Keratinocyte (primary cell): Measurements from ENCODE around the gene IL1A. TPM values are rescaled to one million over a fixed set of nuclear protein-coding genes. Genes with fewer than 3 reads are reported as not detected.

Experiments
- DNase-seq: peaks from one replicate; pipeline ENCODE4 v3.0.0-alpha.2; 2011; ENCODE audit warnings: low read depth, missing footprints, low spot score
- FAIRE-seq: peaks from 2 replicates; lab custom pipeline; 2011; peaks lifted over from hg19 to GRCh38; lab: Jason Lieb, UNC
- H2AFZ ChIP-seq: 2 replicates; pipeline ENCODE4 v1.6.0; 2012; ENCODE audit warnings: low read length, control low read depth, inconsistent platforms; ENCODE audit not compliant: control insufficient read depth
- H3K27ac ChIP-seq: 2 replicates; pipeline ENCODE4 v1.5.1; 2011; ENCODE audit warnings: low read length; ENCODE audit not compliant: control insufficient read depth, insufficient read depth
- H3K27me3 ChIP-seq: 3 replicates; pipeline ENCODE4 v1.6.0; 2011; ENCODE audit warnings: low read length; ENCODE audit not compliant: control insufficient read depth, insufficient read depth; ENCODE audit errors: extremely low read depth
- H3K36me3 ChIP-seq, 2 experiments: 2 replicates in 1 of 2; 3 replicates in 1 of 2; pipeline ENCODE4 v1.5.1; 2011; ENCODE audit warnings: low read length in 2 of 2, mild to moderate bottlenecking in 1 of 2; ENCODE audit not compliant: control insufficient read depth in 2 of 2, insufficient read depth in 2 of 2; ENCODE audit errors: extremely low read depth in 1 of 2
- H3K4me1 ChIP-seq: 3 replicates; pipeline ENCODE4 v1.5.1; 2011; ENCODE audit warnings: low read length; ENCODE audit not compliant: control insufficient read depth, insufficient read depth; ENCODE audit errors: extremely low read depth
- H3K4me2 ChIP-seq: 3 replicates; pipeline ENCODE4 v1.6.0; 2011; ENCODE audit warnings: low read depth, low read length; ENCODE audit not compliant: control insufficient read depth, insufficient read depth; ENCODE audit errors: extremely low read depth
- H3K4me3 ChIP-seq, 3 experiments: fragments of 200-600 bp in 1 of 3; sonication (generic) in 1 of 3; 2 replicates in 2 of 3; 3 replicates in 1 of 3; pipeline ENCODE4 v1.5.1; 2011 to 2016; ENCODE audit warnings: low read length in 3 of 3, mild to moderate bottlenecking in 3 of 3, control low read depth in 2 of 3, inconsistent platforms in 1 of 3, low read depth in 1 of 3, mixed read lengths in 1 of 3, mixed run types in 1 of 3, moderate library complexity in 1 of 3; ENCODE audit not compliant: control insufficient read depth in 2 of 3, insufficient read depth in 2 of 3; ENCODE audit errors: extremely low read depth in 1 of 3
- H3K79me2 ChIP-seq: 2 replicates; pipeline ENCODE4 v1.6.0; 2012; ENCODE audit warnings: low read length; ENCODE audit not compliant: control insufficient read depth, insufficient read depth
- H3K9ac ChIP-seq: 3 replicates; pipeline ENCODE4 v1.6.0; 2011; ENCODE audit warnings: low read length; ENCODE audit not compliant: control insufficient read depth, insufficient read depth; ENCODE audit errors: extremely low read depth
- H3K9me1 ChIP-seq: 3 replicates; pipeline ENCODE4 v1.6.0; 2011; ENCODE audit warnings: low read length; ENCODE audit not compliant: control insufficient read depth, insufficient read depth; ENCODE audit errors: extremely low read depth
- H3K9me3 ChIP-seq: 2 replicates; pipeline ENCODE4 v1.5.1; 2012; ENCODE audit warnings: low read depth, low read length; ENCODE audit not compliant: control insufficient read depth
- H4K20me1 ChIP-seq: 3 replicates; pipeline ENCODE4 v1.6.0; 2011; ENCODE audit warnings: low read length; ENCODE audit not compliant: control insufficient read depth, insufficient read depth; ENCODE audit errors: extremely low read depth
- EZH2 ChIP-seq: IDR thresholded peaks from one replicate; pipeline ENCODE4 v1.6.1; 2012; ENCODE audit warnings: inconsistent platforms, mild to moderate bottlenecking, low read length, moderate library complexity
- dilution Hi-C: fragments of 300-500 bp; cut with MboI; formaldehyde crosslinking; loops from one replicate; pipeline ENCODE4 v1.7.0; 2020; ENCODE audit warnings: low sequenced_read_pairs; ENCODE audit not compliant: extremely low pct_ligation_motif_present
- polyA plus RNA-seq, 5 experiments: library from polyadenylated mRNA; depleted of rRNA in 3 of 5; stranded (reverse) in 3 of 5; stranded (forward) in 1 of 5; unstranded in 1 of 5; fragments of >200 nt; gene quantifications; 1 replicate in 1 of 5; 2 replicates in 3 of 5; 3 replicates in 1 of 5; pipeline versions ENCODE4 v1.2.1 to v1.2.3, GENCODE V29; 2011 to 2012; ENCODE audit warnings: missing spikeins in 2 of 5, low read depth in 1 of 5, low replicate concordance in 1 of 5
- TF ChIP-seq, protein P1 (sequence below), 3 experiments: IDR thresholded peaks in 1 of 3; conservative IDR thresholded peaks in 1 of 3; optimal IDR thresholded peaks in 1 of 3; 2 replicates in 2 of 3; 3 replicates in 1 of 3; pipeline versions ENCODE3 to v1.5.1; 2011; ENCODE audit warnings: low read length in 3 of 3, mild to moderate bottlenecking in 3 of 3, moderate library complexity in 2 of 3, control low read depth in 1 of 3, inconsistent platforms in 1 of 3; ENCODE audit not compliant: insufficient read depth in 2 of 3; ENCODE audit errors: extremely low read depth in 1 of 3

Gene IL1A
- polyA plus RNA-seq, 1 donor (not counting 4 experiments of a cell fraction or from before 2014, with no cell fraction given), result 269 TPM

DNA sequence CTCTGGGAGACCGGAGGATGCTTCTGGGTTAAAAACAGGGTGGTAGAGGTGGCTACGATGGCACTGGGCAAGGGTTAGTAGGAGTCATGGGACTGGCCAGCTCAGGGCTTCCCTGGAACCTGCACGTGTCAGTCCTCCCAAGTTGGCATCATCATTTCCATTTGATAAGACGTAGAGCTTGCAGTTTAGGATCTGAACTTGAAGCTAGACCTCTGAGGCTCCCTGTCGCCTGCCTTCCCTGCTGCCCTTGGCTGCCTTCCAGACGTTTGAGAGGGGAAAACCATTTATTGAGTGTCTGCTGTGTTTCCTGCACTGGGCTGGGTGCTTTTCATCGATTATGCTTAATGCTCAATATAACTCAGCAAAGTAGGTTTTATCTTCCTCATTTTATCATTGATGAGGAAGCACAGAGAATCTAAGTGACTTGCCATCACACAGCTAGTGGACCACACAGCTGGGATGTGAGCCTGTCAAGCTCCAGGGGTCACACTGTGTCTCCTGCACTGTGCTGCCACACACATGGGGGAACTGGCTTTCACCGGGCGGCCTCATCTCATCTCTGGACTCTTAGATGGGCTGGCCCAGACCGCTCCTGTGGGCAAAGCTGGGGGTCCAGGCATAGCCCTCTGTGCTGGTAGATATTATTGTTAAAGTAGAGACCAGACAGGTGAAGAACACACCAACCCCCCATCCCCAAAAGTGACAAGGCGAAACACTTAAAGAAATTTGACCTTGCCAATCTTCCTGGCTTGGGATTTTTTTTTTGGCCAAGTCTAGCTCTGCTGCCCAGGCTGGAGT, 55.7 kb downstream of the IL1A start:
- no peak for DNase-seq
- H3K4me3 ChIP-seq, result no peak overlapping the region
- dilution Hi-C loops, result no loop called here

DNA sequence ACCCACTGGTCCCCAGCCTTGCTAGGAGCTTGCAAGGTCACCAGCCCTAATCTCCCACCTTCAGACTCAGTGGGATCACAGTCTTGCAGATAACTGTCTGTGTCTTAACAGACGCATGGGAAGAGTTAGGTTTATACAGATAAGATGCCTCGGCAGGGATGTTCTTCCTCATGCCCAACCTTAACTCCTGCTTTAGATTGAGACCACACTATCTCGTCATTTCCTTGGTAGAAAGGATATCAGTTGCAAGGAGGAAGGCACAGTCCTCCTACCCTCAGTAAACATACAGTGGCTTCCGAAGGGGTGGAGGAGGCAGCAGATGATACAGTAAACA, 56.3 kb downstream of the IL1A start:
- dilution Hi-C loops, result no loop called here
- Histone ChIP-seq H3K4me3 (no peak overlapping the region), H3K4me2 (no peak overlapping the region), H3K4me1 (peaks cover 13% of the 10 kb centered on the region), H4K20me1 (no peaks in the 10 kb centered on the region), H3K9ac (no peak overlapping the region), H3K9me1 (no peaks in the 10 kb centered on the region), H2AFZ (no peak overlapping the region), H3K9me3 (no peaks in the 10 kb centered on the region), H3K36me3 (no peaks in the 10 kb centered on the region), H3K27me3 (no peaks in the 10 kb centered on the region), H3K27ac (no peak overlapping the region), H3K79me2 (no peaks in the 10 kb centered on the region)
- TF ChIP-seq, protein P1, sequence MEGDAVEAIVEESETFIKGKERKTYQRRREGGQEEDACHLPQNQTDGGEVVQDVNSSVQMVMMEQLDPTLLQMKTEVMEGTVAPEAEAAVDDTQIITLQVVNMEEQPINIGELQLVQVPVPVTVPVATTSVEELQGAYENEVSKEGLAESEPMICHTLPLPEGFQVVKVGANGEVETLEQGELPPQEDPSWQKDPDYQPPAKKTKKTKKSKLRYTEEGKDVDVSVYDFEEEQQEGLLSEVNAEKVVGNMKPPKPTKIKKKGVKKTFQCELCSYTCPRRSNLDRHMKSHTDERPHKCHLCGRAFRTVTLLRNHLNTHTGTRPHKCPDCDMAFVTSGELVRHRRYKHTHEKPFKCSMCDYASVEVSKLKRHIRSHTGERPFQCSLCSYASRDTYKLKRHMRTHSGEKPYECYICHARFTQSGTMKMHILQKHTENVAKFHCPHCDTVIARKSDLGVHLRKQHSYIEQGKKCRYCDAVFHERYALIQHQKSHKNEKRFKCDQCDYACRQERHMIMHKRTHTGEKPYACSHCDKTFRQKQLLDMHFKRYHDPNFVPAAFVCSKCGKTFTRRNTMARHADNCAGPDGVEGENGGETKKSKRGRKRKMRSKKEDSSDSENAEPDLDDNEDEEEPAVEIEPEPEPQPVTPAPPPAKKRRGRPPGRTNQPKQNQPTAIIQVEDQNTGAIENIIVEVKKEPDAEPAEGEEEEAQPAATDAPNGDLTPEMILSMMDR (optimal IDR thresholded peaks at IDR 0.05 in 1 of 3, IDR thresholded peaks at IDR 0.05 in 1 of 3, conservative IDR thresholded peaks at IDR 0.05 in 1 of 3; ENCODE audit: extremely low read depth in 1 of 3, insufficient read depth in 2 of 3, low read length in 3 of 3), result no peak
- TF ChIP-seq EZH2, result no peak
- DNase-seq (no peak), FAIRE-seq (no peak)

More for the DNA sequence above, 55.7 kb downstream of the IL1A start:
- no peak overlapping the region for H3K27ac ChIP-seq
- H3K9me1 ChIP-seq, result no peaks in the 10 kb centered on the region
- no peak for FAIRE-seq
- H3K9ac ChIP-seq, result no peak overlapping the region
- H3K27me3 ChIP-seq, result no peaks in the 10 kb centered on the region
- no peaks in the 10 kb centered on the region for H4K20me1 ChIP-seq
- no peaks in the 10 kb centered on the region for H3K79me2 ChIP-seq
- H3K4me2 ChIP-seq, result no peak overlapping the region
- no peak overlapping the region for H2AFZ ChIP-seq
- no peaks in the 10 kb centered on the region for H3K36me3 ChIP-seq
- H3K9me3 ChIP-seq, result no peaks in the 10 kb centered on the region
- peaks cover 13% of the 10 kb centered on the region for H3K4me1 ChIP-seq
- TF ChIP-seq EZH2, result no peak
- TF ChIP-seq, protein P1 (optimal IDR thresholded peaks at IDR 0.05 in 1 of 3, IDR thresholded peaks at IDR 0.05 in 1 of 3, conservative IDR thresholded peaks at IDR 0.05 in 1 of 3; ENCODE audit: extremely low read depth in 1 of 3, insufficient read depth in 2 of 3, low read length in 3 of 3), result no peak
